Measurements from ENCODE around the gene ACOT7. TPM values are rescaled to one million over a fixed set of nuclear protein-coding genes. Genes with fewer than 3 reads are reported as not detected.

ACOT7 gene
- total and polyA plus RNA-seq, 2 donors (not counting 1 experiment from before 2014, with no cell fraction given) = 4.2 to 4.6 TPM

- intact Hi-C loops (cut with micrococcal nuclease) = no loop called here
- Histone ChIP-seq H3K27ac (ENCODE audit: low read length in 2 of 2) (no peak overlapping the region), H3K4me3 (ENCODE audit: control extremely low read depth in 1 of 5, extremely low read depth in 1 of 5, insufficient read depth in 1 of 5, low read depth in 2 of 5, low read length in 4 of 5) (no peak overlapping the region), H2AFZ (ENCODE audit: insufficient read depth, low read depth, low read length, poor library complexity, severe bottlenecking) (no peak overlapping the region), H3K36me3 (replicated peaks in 1 of 2; ENCODE audit: control extremely low read depth in 1 of 2, control insufficient read depth in 1 of 2, extremely low read depth in 1 of 2, insufficient read depth in 2 of 2, low read length in 1 of 2) (no peaks in the 10 kb centered on the region), H3K9ac (ENCODE audit: low read length) (no peak overlapping the region), H3K4me1 (ENCODE audit: control insufficient read depth in 2 of 2, insufficient read depth in 2 of 2, low read length in 2 of 2) (peaks cover 9 to 11% of the 10 kb centered on the region in 2 donors), H4K20me1 (ENCODE audit: control insufficient read depth, insufficient read depth, low read length, poor library complexity, severe bottlenecking) (no peaks in the 10 kb centered on the region), H3K4me2 (replicated peaks; ENCODE audit: low read depth, low read length, poor library complexity, severe bottlenecking) (no peak overlapping the region), H3K79me2 (ENCODE audit: control insufficient read depth, insufficient read depth, low read length) (no peaks in the 10 kb centered on the region), H3K27me3 (replicated peaks in 1 of 4; ENCODE audit: control extremely low read depth in 1 of 4, control insufficient read depth in 3 of 4, insufficient read depth in 4 of 4, low read length in 3 of 4) (peaks cover 0 to 34% (median 3%) of the 10 kb centered on the region in 4 experiments), H3K9me3 (ENCODE audit: control extremely low read depth in 1 of 3, control insufficient read depth in 2 of 3, insufficient read depth in 1 of 3, low read length in 2 of 3) (peaks cover 0 to 3% (median 0%) of the 10 kb centered on the region in 3 donors)
- ATAC-seq (ENCODE audit: low read depth) (no peak), DNase-seq (no peak)
- POLR2A ChIA-PET = no interaction called here
- CTCF ChIA-PET = interaction anchor here (0.9 kb wide), 1 partner anchor 16 kb away, joined by 3 read pairs; no protein-coding TSS in a partner anchor
- 83% methylated on average over 22 of the region's 25 CpGs for WGBS (ENCODE audit: insufficient coverage)
- peak overlapping the region; percentile 19 for H3K4me3 Mint-ChIP-seq
- no peaks in the 10 kb centered on the region for H3K9me3 Mint-ChIP-seq (ENCODE audit: insufficient read depth)
- peaks cover 7% of the 10 kb centered on the region for H3K27me3 Mint-ChIP-seq
- peaks cover 13% of the 10 kb centered on the region for H3K4me1 Mint-ChIP-seq
- TF ChIP-seq EZH2 (IDR thresholded peaks at IDR 0.05; ENCODE audit: borderline replicate concordance, insufficient read depth, low read depth, low read length, poor library complexity, severe bottlenecking) = no peak
- TF ChIP-seq, protein P1, sequence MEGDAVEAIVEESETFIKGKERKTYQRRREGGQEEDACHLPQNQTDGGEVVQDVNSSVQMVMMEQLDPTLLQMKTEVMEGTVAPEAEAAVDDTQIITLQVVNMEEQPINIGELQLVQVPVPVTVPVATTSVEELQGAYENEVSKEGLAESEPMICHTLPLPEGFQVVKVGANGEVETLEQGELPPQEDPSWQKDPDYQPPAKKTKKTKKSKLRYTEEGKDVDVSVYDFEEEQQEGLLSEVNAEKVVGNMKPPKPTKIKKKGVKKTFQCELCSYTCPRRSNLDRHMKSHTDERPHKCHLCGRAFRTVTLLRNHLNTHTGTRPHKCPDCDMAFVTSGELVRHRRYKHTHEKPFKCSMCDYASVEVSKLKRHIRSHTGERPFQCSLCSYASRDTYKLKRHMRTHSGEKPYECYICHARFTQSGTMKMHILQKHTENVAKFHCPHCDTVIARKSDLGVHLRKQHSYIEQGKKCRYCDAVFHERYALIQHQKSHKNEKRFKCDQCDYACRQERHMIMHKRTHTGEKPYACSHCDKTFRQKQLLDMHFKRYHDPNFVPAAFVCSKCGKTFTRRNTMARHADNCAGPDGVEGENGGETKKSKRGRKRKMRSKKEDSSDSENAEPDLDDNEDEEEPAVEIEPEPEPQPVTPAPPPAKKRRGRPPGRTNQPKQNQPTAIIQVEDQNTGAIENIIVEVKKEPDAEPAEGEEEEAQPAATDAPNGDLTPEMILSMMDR (IDR thresholded peaks at IDR 0.05) = no peak
- no peak overlapping the region for H3K27ac Mint-ChIP-seq
Observed at GRCh38 chr1:6262555-6263420, 130.8 kb downstream of the ACOT7 start.

DNA sequence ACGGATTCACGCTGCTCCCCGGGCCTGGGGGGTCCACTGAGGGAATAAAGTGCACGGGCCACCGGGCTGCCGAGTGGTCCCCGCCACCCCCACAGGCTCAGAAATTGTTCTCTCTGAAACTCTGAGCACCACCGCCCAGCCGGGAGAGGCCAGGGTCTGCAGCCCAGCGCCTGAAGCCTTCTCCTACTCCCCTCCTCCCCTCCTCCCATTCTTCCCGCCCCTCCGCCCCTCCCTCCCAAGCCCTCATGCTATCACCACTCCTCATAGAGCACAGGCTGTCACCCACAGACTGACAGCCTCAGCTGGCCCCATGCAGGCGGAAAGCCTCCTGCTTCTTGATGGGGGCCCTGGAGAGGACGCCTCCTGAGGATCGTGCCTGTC, 132.0 kb downstream of the ACOT7 start:
- no peaks in the 10 kb centered on the region for H3K9me3 Mint-ChIP-seq (ENCODE audit: insufficient read depth)
- peak overlapping the region; percentile 94 for H3K4me2 ChIP-seq (replicated peaks; ENCODE audit: low read depth, low read length, poor library complexity, severe bottlenecking)
- H3K79me2 ChIP-seq (ENCODE audit: control insufficient read depth, insufficient read depth, low read length) = no peaks in the 10 kb centered on the region
- intact Hi-C loops (cut with micrococcal nuclease) = no loop called here
- no peak overlapping the region for H3K9ac ChIP-seq (ENCODE audit: low read length)
- H3K9me3 ChIP-seq (ENCODE audit: control extremely low read depth in 1 of 3, control insufficient read depth in 2 of 3, insufficient read depth in 1 of 3, low read length in 2 of 3) = peaks cover 0 to 3% (median 0%) of the 10 kb centered on the region in 3 donors
- no peak overlapping the region for H2AFZ ChIP-seq (ENCODE audit: insufficient read depth, low read depth, low read length, poor library complexity, severe bottlenecking)
- ChIA-PET POLR2A (no interaction called here), CTCF (no interaction called here)
- H3K27ac Mint-ChIP-seq = no peak overlapping the region
- H3K27me3 Mint-ChIP-seq = peaks cover 10% of the 10 kb centered on the region
- H3K27me3 ChIP-seq (replicated peaks in 1 of 4; ENCODE audit: control extremely low read depth in 1 of 4, control insufficient read depth in 3 of 4, insufficient read depth in 4 of 4, low read length in 3 of 4) = peaks cover 0 to 39% (median 3%) of the 10 kb centered on the region in 4 experiments
- H3K4me3 ChIP-seq (ENCODE audit: control extremely low read depth in 1 of 5, extremely low read depth in 1 of 5, insufficient read depth in 1 of 5, low read depth in 2 of 5, low read length in 4 of 5) = peak overlapping the region in 1 of 5 experiments; percentile 48
- peaks cover 9 to 11% of the 10 kb centered on the region in 2 donors for H3K4me1 ChIP-seq (ENCODE audit: control insufficient read depth in 2 of 2, insufficient read depth in 2 of 2, low read length in 2 of 2)
- H3K27ac ChIP-seq (ENCODE audit: low read length in 2 of 2) = no peak overlapping the region
- no peaks in the 10 kb centered on the region for H3K36me3 ChIP-seq (replicated peaks in 1 of 2; ENCODE audit: control extremely low read depth in 1 of 2, control insufficient read depth in 1 of 2, extremely low read depth in 1 of 2, insufficient read depth in 2 of 2, low read length in 1 of 2)
- 15% methylated on average over 9 of the region's 15 CpGs for WGBS (ENCODE audit: insufficient coverage)
- no peak for DNase-seq
- ATAC-seq (ENCODE audit: low read depth) = no peak
- no peaks in the 10 kb centered on the region for H4K20me1 ChIP-seq (ENCODE audit: control insufficient read depth, insufficient read depth, low read length, poor library complexity, severe bottlenecking)
- TF ChIP-seq EZH2 (IDR thresholded peaks at IDR 0.05; ENCODE audit: borderline replicate concordance, insufficient read depth, low read depth, low read length, poor library complexity, severe bottlenecking) = no peak
- TF ChIP-seq, protein P1 (IDR thresholded peaks at IDR 0.05) = no peak
- peaks cover 13% of the 10 kb centered on the region for H3K4me1 Mint-ChIP-seq
- peak overlapping the region; percentile 74 for H3K4me3 Mint-ChIP-seq
